K562 (cell line): ENCODE measurements around the gene TRIM31. TPM values are rescaled to one million over a fixed set of nuclear protein-coding genes. Genes with fewer than 3 reads are reported as not detected.

ENCODE experiments used
- ARID1B ChIP-seq: fragments of 450-650 bp; IDR thresholded peaks from 2 replicates; pipeline ENCODE4 v1.6.1; 2016; ENCODE audit warnings: antibody characterized with exemption, mild to moderate bottlenecking, inconsistent platforms
- CBX3 ChIP-seq, 2 experiments: IDR thresholded peaks; 1 replicate in 1 of 2; 2 replicates in 1 of 2; pipeline ENCODE4 v1.6.1; 2012; ENCODE audit warnings: inconsistent platforms in 2 of 2, low read length in 2 of 2, borderline replicate concordance in 1 of 2, control low read depth in 1 of 2
- DIDO1 ChIP-seq: fragments of 450-650 bp; IDR thresholded peaks from 2 replicates; pipeline ENCODE4 v1.6.1; 2016; ENCODE audit warnings: low read depth, missing biosample characterization, missing genetic modification characterization
- ELF1 ChIP-seq: fragments of 200-800 bp; sonication (Bioruptor generic); IDR thresholded peaks from 2 replicates; pipeline ENCODE4 v1.6.1; 2016; ENCODE audit warnings: missing genetic modification characterization, missing compliant biosample characterization
- ETV1 ChIP-seq: fragments of 450-650 bp; conservative IDR thresholded peaks from 2 replicates; pipeline ENCODE4 v1.6.1; 2016; ENCODE audit warnings: missing genetic modification characterization, control low read depth, low read depth, missing compliant biosample characterization
- GABPA ChIP-seq: fragments of 200-800 bp; sonication (Bioruptor generic); conservative IDR thresholded peaks from 2 replicates; pipeline ENCODE4 v1.6.1; 2016; ENCODE audit warnings: low read depth, missing genetic modification characterization, missing compliant biosample characterization
- HCFC1 ChIP-seq: IDR thresholded peaks from 2 replicates; pipeline ENCODE4 v1.6.1; 2012; ENCODE audit warnings: low read depth, low read length, improper control_type of control experiment
- ILK ChIP-seq: fragments of 450-650 bp; IDR thresholded peaks from 2 replicates; pipeline ENCODE4 v1.6.1; 2016; ENCODE audit warnings: missing genetic modification characterization, low read depth, mild to moderate bottlenecking, missing compliant biosample characterization, moderate library complexity, borderline replicate concordance
- MAZ ChIP-seq, 2 experiments: fragments of 450-650 bp in 1 of 2; sonication (generic) in 1 of 2; formaldehyde crosslinking; IDR thresholded peaks in 1 of 2; conservative IDR thresholded peaks in 1 of 2; 2 replicates each; pipeline versions ENCODE4 v1.4.0 to v1.5.0; 2020; ENCODE audit warnings: mild to moderate bottlenecking in 1 of 2, missing genetic modification reagents in 1 of 2
- SMAD3 ChIP-seq: fragments of 450-650 bp; formaldehyde crosslinking; conservative IDR thresholded peaks from 2 replicates; pipeline ENCODE4 v1.4.0; 2020; ENCODE audit warnings: mild to moderate bottlenecking
- SPI1 ChIP-seq: IDR thresholded peaks from 2 replicates; pipeline ENCODE4 v1.6.1; 2011; ENCODE audit warnings: low read depth, low read length, control low read depth, borderline replicate concordance
- SRSF9 ChIP-seq: fragments of 200-400 bp; formaldehyde crosslinking; IDR thresholded peaks from 2 replicates; pipeline ENCODE4 v1.6.1; 2017; ENCODE audit warnings: low read depth, low read length, borderline replicate concordance
- TEAD2 ChIP-seq: fragments of 450-650 bp; IDR thresholded peaks from 2 replicates; pipeline ENCODE4 v1.6.1; 2016; ENCODE audit warnings: missing genetic modification characterization, control low read depth, missing compliant biosample characterization
- TRIM24 ChIP-seq, 2 experiments: fragments of 450-650 bp; IDR thresholded peaks; 2 replicates each; pipeline ENCODE4 v1.6.1; 2016
- ZBTB1 ChIP-seq: sonication (generic); formaldehyde crosslinking; IDR thresholded peaks from 2 replicates; pipeline ENCODE4 v1.8.1; 2023; ENCODE audit warnings: missing genetic modification reagents, low read depth, mild to moderate bottlenecking, borderline replicate concordance
- ZNF589 ChIP-seq: fragments of 200-800 bp; sonication (Bioruptor generic); IDR thresholded peaks from 2 replicates; pipeline ENCODE4 v1.6.1; 2016; ENCODE audit warnings: low read depth, missing genetic modification characterization, missing compliant biosample characterization
- ZNF766 ChIP-seq: fragments of 200-800 bp; sonication (Bioruptor generic); conservative IDR thresholded peaks from 2 replicates; pipeline ENCODE4 v1.6.1; 2016; ENCODE audit warnings: missing genetic modification characterization, missing compliant biosample characterization
- polyA plus RNA-seq, 8 experiments: library from polyadenylated mRNA; depleted of rRNA in 4 of 8; stranded (reverse) in 5 of 8; unstranded in 3 of 8; fragments of >200 nt; fragmentation: Nextera tagmentation in 2 of 8; fragmentation: Illumina TruSeq in 1 of 8; extraction: Ambion mirVana in 2 of 8; extraction: Trizol in 1 of 8; gene quantifications; 2 replicates each; pipeline versions ENCODE4 v1.2.1 to v1.2.3, GENCODE V29; 2011 to 2014; ENCODE audit warnings: inconsistent platforms in 1 of 8, missing spikeins in 1 of 8
- total RNA-seq, 7 experiments: library from RNA; depleted of rRNA in 6 of 7; stranded (reverse); fragments of >200 nt in 6 of 7; fragmentation: Illumina TruSeq in 2 of 7; extraction: Trizol in 2 of 7; gene quantifications; 2 replicates each; pipeline versions ENCODE4 v1.2.1 to v1.2.3, GENCODE V29; 2011 to 2021; ENCODE audit warnings: low replicate concordance in 1 of 7
- TF ChIP-seq, protein P1 (sequence below): sonication (generic); formaldehyde crosslinking; IDR thresholded peaks from 2 replicates; pipeline ENCODE4 v1.8.0; 2022; ENCODE audit warnings: mild to moderate bottlenecking, missing genetic modification reagents, borderline replicate concordance
- TF ChIP-seq, protein P2 (sequence below): fragments of 450-650 bp; IDR thresholded peaks from 2 replicates; pipeline ENCODE4 v1.6.1; 2014; ENCODE audit warnings: low read depth, mild to moderate bottlenecking, moderate library complexity, borderline replicate concordance
- TF ChIP-seq, protein P3 (sequence below): fragments of 250-450 bp; sonication (Bioruptor Pico); IDR thresholded peaks from 2 replicates; pipeline ENCODE4 v1.4.0; 2020
- TF ChIP-seq, protein P4 (sequence below): fragments of 250-450 bp; sonication (Bioruptor Pico); IDR thresholded peaks from 2 replicates; pipeline ENCODE4 v1.4.0; 2020; ENCODE audit warnings: mild to moderate bottlenecking, moderate library complexity, borderline replicate concordance

Gene TRIM31
- total and polyA plus RNA-seq, 9 of the 15 experiments (the other 6 are each of a cell fraction or from before 2014, with no cell fraction given): not detected

DNA sequence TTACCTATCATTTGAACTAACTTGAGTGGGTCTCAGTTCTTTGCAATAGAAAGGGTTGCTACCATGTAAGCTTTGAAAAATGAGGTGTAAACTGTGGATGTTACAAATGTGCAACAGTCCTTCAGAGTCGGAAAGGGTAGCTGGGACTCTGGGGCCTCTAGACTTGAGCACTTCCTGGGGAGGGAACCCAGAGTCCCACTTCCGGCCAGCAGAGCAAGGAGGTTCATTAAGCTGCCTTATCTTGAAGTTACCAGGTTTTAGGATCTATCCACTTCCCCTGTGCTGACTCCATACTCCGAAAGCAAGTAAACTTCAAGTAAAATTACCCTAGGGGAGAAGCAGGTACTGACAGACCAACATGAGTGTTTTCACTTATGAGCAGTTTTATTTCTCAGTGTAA is 38.7 kb upstream of the TRIM31 start (continued):
- TF ChIP-seq, protein P1, sequence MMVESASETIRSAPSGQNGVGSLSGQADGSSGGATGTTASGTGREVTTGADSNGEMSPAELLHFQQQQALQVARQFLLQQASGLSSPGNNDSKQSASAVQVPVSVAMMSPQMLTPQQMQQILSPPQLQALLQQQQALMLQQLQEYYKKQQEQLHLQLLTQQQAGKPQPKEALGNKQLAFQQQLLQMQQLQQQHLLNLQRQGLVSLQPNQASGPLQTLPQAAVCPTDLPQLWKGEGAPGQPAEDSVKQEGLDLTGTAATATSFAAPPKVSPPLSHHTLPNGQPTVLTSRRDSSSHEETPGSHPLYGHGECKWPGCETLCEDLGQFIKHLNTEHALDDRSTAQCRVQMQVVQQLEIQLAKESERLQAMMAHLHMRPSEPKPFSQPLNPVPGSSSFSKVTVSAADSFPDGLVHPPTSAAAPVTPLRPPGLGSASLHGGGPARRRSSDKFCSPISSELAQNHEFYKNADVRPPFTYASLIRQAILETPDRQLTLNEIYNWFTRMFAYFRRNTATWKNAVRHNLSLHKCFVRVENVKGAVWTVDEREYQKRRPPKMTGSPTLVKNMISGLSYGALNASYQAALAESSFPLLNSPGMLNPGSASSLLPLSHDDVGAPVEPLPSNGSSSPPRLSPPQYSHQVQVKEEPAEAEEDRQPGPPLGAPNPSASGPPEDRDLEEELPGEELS (CRISPR knock-in tag): no peak
- TF ChIP-seq ZNF589 (peak; percentile 77; the same call in 1 of the 2 replicates), MAZ (CRISPR knock-in tag; conservative IDR thresholded peaks at IDR 0.05 in 1 of 2, IDR thresholded peaks at IDR 0.05 in 1 of 2) (peak in 1 of 2 experiments; percentile 54; a peak in 1 of 4 replicates), ZBTB1 (no peak), ETV1 (peak; percentile 89), HCFC1 (0 out of 2 replicates have a peak, but pooled peaks have one; percentile 16), TRIM24 (IDR thresholded peaks at IDR 0.05) (peak in 1 of 2 experiments; percentile 56; a peak in 1 of 4 replicates), TEAD2 (tag) (no peak), ELF1 (peak; percentile 24; the same call in 1 of the 2 replicates), CBX3 (IDR thresholded peaks at IDR 0.05; ENCODE audit: borderline replicate concordance in 1 of 2, low read length in 2 of 2) (no peak; a peak in 1 of 3 replicates), SPI1 (peak; percentile 82), DIDO1 (tag) (0 out of 2 replicates have a peak, but pooled peaks have one; percentile 29), SRSF9 (no peak), ILK (tag) (no peak), ZNF766 (peak; percentile 39; the same call in 1 of the 2 replicates), SMAD3 (CRISPR knock-in tag) (no peak), ARID1B (peak; percentile 41), GABPA (peak; percentile 95)
- TF ChIP-seq, protein P2, sequence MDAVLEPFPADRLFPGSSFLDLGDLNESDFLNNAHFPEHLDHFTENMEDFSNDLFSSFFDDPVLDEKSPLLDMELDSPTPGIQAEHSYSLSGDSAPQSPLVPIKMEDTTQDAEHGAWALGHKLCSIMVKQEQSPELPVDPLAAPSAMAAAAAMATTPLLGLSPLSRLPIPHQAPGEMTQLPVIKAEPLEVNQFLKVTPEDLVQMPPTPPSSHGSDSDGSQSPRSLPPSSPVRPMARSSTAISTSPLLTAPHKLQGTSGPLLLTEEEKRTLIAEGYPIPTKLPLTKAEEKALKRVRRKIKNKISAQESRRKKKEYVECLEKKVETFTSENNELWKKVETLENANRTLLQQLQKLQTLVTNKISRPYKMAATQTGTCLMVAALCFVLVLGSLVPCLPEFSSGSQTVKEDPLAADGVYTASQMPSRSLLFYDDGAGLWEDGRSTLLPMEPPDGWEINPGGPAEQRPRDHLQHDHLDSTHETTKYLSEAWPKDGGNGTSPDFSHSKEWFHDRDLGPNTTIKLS: peak; percentile 23; the same call in 1 of the 2 replicates
- TF ChIP-seq, protein P3, sequence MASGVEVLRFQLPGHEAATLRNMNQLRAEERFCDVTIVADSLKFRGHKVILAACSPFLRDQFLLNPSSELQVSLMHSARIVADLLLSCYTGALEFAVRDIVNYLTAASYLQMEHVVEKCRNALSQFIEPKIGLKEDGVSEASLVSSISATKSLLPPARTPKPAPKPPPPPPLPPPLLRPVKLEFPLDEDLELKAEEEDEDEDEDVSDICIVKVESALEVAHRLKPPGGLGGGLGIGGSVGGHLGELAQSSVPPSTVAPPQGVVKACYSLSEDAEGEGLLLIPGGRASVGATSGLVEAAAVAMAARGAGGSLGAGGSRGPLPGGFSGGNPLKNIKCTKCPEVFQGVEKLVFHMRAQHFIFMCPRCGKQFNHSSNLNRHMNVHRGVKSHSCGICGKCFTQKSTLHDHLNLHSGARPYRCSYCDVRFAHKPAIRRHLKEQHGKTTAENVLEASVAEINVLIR (CRISPR knock-in tag): no peak
- TF ChIP-seq, protein P4, sequence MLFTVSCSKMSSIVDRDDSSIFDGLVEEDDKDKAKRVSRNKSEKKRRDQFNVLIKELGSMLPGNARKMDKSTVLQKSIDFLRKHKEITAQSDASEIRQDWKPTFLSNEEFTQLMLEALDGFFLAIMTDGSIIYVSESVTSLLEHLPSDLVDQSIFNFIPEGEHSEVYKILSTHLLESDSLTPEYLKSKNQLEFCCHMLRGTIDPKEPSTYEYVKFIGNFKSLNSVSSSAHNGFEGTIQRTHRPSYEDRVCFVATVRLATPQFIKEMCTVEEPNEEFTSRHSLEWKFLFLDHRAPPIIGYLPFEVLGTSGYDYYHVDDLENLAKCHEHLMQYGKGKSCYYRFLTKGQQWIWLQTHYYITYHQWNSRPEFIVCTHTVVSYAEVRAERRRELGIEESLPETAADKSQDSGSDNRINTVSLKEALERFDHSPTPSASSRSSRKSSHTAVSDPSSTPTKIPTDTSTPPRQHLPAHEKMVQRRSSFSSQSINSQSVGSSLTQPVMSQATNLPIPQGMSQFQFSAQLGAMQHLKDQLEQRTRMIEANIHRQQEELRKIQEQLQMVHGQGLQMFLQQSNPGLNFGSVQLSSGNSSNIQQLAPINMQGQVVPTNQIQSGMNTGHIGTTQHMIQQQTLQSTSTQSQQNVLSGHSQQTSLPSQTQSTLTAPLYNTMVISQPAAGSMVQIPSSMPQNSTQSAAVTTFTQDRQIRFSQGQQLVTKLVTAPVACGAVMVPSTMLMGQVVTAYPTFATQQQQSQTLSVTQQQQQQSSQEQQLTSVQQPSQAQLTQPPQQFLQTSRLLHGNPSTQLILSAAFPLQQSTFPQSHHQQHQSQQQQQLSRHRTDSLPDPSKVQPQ: no peak
